GM20000 (cell line): ENCODE results near the gene EPB41L1.

Experiments used
- DNase-seq: peaks from one replicate; pipeline ENCODE4 v3.0.0; 2012; ENCODE audit warnings: low spot score
- CTCF ChIP-seq: IDR thresholded peaks from 2 replicates; pipeline ENCODE4 v1.5.1; 2012; ENCODE audit warnings: mild to moderate bottlenecking, control low read depth; ENCODE audit errors: extremely low read depth, missing control alignments

EPB41L1 gene

GRCh38 chr20:36182604-36183154, 28.1 kb downstream of the EPB41L1 start:
- DNase-seq = no peak
- TF ChIP-seq CTCF = no peak

GRCh38 chr20:36183155-36183944, 28.8 kb downstream of the EPB41L1 start:
- no peak for TF ChIP-seq CTCF
- no peak for DNase-seq

- DNase-seq = no peak
- no peak for TF ChIP-seq CTCF
Observed at GRCh38 chr20:36184816-36185776, 30.6 kb downstream of the EPB41L1 start.

DNA sequence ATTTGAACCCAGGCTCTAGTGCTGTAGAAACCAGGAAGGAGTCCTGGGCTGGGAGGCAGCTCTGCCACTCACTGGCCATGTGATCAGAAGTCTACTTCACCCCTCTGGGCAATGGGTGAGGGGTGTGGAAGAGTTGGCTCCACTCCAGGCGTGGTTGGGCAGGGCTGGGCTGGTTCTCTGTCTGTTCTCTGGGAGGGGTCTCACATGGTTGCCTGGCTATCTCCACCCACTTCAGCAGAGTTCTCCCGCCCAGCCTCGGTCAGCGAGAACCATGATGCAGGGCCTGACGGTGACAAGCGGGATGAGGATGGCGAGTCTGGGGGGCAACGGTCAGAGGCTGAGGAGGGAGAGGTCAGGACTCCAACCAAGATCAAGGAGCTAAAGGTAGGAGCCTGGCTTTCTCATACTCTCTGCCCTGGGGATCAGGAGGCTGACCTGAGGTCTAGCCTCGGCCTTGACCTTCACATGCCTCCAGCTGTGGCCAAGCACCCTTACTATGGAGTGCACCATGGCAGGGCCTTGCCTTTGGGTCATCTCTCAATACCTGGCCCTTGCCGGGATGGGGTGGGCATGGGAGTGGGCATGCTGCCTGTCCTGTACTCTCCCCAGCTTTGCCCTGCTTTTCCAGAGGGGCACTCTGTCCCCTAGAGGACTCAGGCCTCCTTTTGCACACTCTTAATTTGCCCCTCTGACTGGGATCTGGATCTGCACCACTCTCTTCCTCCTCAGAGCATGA, 39.6 kb downstream of the EPB41L1 start:
- no peak for TF ChIP-seq CTCF
- no peak for DNase-seq

DNA sequence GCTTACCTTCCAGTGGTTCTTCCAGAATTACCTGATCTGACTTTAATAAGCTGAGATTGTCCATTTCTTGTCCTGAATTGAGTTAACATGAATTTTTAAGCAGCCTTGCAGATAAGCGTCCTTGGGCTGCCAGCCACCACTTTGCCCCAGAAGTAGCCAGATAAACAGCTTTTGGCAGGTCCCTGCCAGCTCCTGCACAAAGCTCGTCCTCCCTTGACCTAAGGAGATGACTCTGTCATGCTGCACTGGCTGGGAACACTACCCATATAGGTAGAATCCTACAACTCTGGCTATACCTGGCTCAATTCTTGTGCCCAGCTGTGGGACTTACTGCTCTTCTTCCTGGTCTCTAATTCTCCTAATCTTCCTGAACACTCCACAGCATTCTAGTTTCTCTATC, 42.1 kb downstream of the EPB41L1 start:
- DNase-seq = no peak
- TF ChIP-seq CTCF = no peak

DNA sequence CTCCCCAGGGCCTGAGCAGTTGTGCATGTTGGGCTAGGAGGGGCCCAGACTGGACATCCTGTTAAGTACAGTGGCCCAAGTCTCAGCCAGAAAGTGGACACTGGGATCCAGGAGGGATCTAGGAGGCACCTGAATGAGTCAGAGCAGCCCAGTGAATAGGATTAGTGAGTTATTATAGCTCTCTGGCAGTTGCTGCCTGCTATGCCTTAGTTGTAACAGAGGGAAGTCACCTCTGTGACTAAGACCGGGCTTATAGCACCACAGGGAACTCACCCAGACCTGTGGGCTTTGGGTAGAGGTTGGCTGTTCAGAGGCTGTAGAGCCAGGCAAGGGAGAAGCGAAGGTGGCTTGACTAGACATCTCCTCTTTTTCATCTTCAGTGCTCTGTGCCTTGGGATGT, 42.7 kb downstream of the EPB41L1 start:
- no peak for DNase-seq
- TF ChIP-seq CTCF = no peak
